Frontal cortex (tissue), 4 donors: ENCODE measurements around the gene MTX3. TPM values are rescaled to one million over a fixed set of nuclear protein-coding genes. Genes with fewer than 3 reads are reported as not detected.

Experiments
- DNase-seq, 2 donors: peaks; one replicate each; pipeline ENCODE4 v3.0.0; 2012; ENCODE audit warnings: low spot score in 2 of 2
- FAIRE-seq: peaks from 2 replicates; lab custom pipeline; 2012; peaks lifted over from hg19 to GRCh38; lab: Jason Lieb, UNC
- total RNA-seq: library from RNA; depleted of rRNA; stranded (reverse); fragments of >200 nt; gene quantifications from one replicate; pipeline ENCODE4 v1.2.3, GENCODE V29; 2014
- donor health status: control.
- donor health status: control.
- donor health status: control.

Gene MTX3
- total RNA-seq, result 14.7 TPM

GRCh38 chr5:79990598-79991507, at the start of gene MTX3:
Gene MTX3 (minus strand): TSS chr5:79991262. CDS start chr5:79991238, 24 bp downstream.
- peak; percentile 67 to 72 for DNase-seq
- FAIRE-seq, result no peak

GRCh38 chr5:80039650-80040049, 48.6 kb upstream of the MTX3 start:
- FAIRE-seq (no peak), DNase-seq (no peak)

GRCh38 chr5:80037366-80037765, 46.3 kb upstream of the MTX3 start:
- DNase-seq, result no peak
- FAIRE-seq, result no peak

- FAIRE-seq, result no peak
- DNase-seq, result no peak
Measured at GRCh38 chr5:80036615-80037014, 45.6 kb upstream of the MTX3 start.

GRCh38 chr5:80035839-80036238, 44.8 kb upstream of the MTX3 start:
- DNase-seq (no peak), FAIRE-seq (no peak)

GRCh38 chr5:80034962-80035821, 44.1 kb upstream of the MTX3 start, which contains the start of gene THBS4:
Gene THBS4 (plus strand): TSS chr5:80035348. CDS start chr5:80035538, 190 bp downstream.
- FAIRE-seq, result no peak
- peak in 1 of 2 donors; percentile 41 for DNase-seq

GRCh38 chr5:80034559-80034958, 43.5 kb upstream of the MTX3 start:
- DNase-seq, result no peak
- no peak for FAIRE-seq

- FAIRE-seq (no peak), DNase-seq (no peak)
Measured at GRCh38 chr5:80033513-80033912, 42.5 kb upstream of the MTX3 start.

- no peak for FAIRE-seq
- no peak for DNase-seq
Measured at GRCh38 chr5:80031109-80031508, 40.0 kb upstream of the MTX3 start.

- no peak for FAIRE-seq
Measured at GRCh38 chr5:80026841-80027240, 35.8 kb upstream of the MTX3 start.

GRCh38 chr5:80025069-80025468, 34.0 kb upstream of the MTX3 start:
- DNase-seq (no peak), FAIRE-seq (no peak)

More at GRCh38 chr5:80026841-80027240, 35.8 kb upstream of the MTX3 start:
- no peak for DNase-seq

- no peak for FAIRE-seq
- no peak for DNase-seq
Measured at GRCh38 chr5:80010754-80011392, 19.8 kb upstream of the MTX3 start.

GRCh38 chr5:80008995-80009765, 18.1 kb upstream of the MTX3 start:
- no peak for DNase-seq
- no peak for FAIRE-seq

GRCh38 chr5:80002677-80003076, 11.6 kb upstream of the MTX3 start:
- DNase-seq, result no peak
- FAIRE-seq, result no peak

GRCh38 chr5:79999722-80000121, 8.7 kb upstream of the MTX3 start:
- no peak for FAIRE-seq
- no peak for DNase-seq

GRCh38 chr5:79992891-79993657, 2.0 kb upstream of the MTX3 start:
- no peak for DNase-seq
- FAIRE-seq, result no peak

GRCh38 chr5:79990205-79990597, 861 bp downstream of the MTX3 start:
- DNase-seq, result no peak
- FAIRE-seq, result no peak

GRCh38 chr5:79986260-79986659, 4.8 kb downstream of the MTX3 start:
- DNase-seq (no peak), FAIRE-seq (no peak)

GRCh38 chr5:79985288-79985687, 5.8 kb downstream of the MTX3 start:
- FAIRE-seq, result no peak
- no peak for DNase-seq
